Vagina (tissue), 2 donors: ENCODE measurements around the gene UROC1. TPM values are rescaled to one million over a fixed set of nuclear protein-coding genes. Genes with fewer than 3 reads are reported as not detected.
A peak's percentile ranks its signal among the peaks of the same experiment; 100 is the strongest.

ENCODE experiments used
- DNase-seq, 2 donors: peaks; one replicate each; pipeline ENCODE4 v3.0.0-alpha.2; 2017; ENCODE audit errors: extremely low spot score in 2 of 2
- H3K27ac ChIP-seq: fragments of 200-600 bp; sonication (generic); one replicate; pipeline ENCODE4 v1.5.1; 2019
- H3K27me3 ChIP-seq: fragments of 200-600 bp; sonication (generic); one replicate; pipeline ENCODE4 v1.5.1; 2019
- H3K36me3 ChIP-seq, 2 donors: fragments of 200-600 bp; sonication (generic); one replicate each; pipeline ENCODE4 v1.5.1; 2017 to 2019
- H3K4me1 ChIP-seq: fragments of 200-600 bp; sonication (generic); one replicate; pipeline ENCODE4 v1.5.1; 2019
- H3K4me3 ChIP-seq, 2 donors: fragments of 200-600 bp; sonication (generic); 1 replicate in 1 of 2; 2 replicates in 1 of 2; pipeline ENCODE4 v1.5.1; 2016 to 2019
- H3K9me3 ChIP-seq: fragments of 200-600 bp; sonication (generic); one replicate; pipeline ENCODE4 v1.5.1; 2019
- POLR2A ChIP-seq, 2 donors: fragments of 450-650 bp; IDR thresholded peaks; one replicate each; pipeline ENCODE4 v1.6.1; 2017; ENCODE audit warnings: antibody characterized with exemption in 2 of 2, mild to moderate bottlenecking in 2 of 2, moderate library complexity in 2 of 2
- POLR2AphosphoS5 ChIP-seq, 2 donors: sonication (generic); formaldehyde crosslinking; IDR thresholded peaks; one replicate each; pipeline ENCODE4 v1.9.0; 2017; ENCODE audit warnings: antibody characterized with exemption in 2 of 2, mild to moderate bottlenecking in 2 of 2, low read depth in 1 of 2; ENCODE audit not compliant: insufficient read depth in 1 of 2
- intact Hi-C: fragments of 100-400 bp; cut with DNase I; formaldehyde crosslinking; loops from one replicate; pipeline ENCODE4 v1.15.1; 2023
- total RNA-seq: library from RNA; depleted of rRNA; stranded (reverse); fragments of >200 nt; gene quantifications from one replicate; pipeline ENCODE4 v1.2.3, GENCODE V29; 2016
- TF ChIP-seq, protein P1 (sequence below), 3 experiments: fragments of 450-650 bp in 2 of 3; fragments of 200-600 bp in 1 of 3; sonication (generic) in 1 of 3; IDR thresholded peaks; one replicate each; pipeline ENCODE4 v1.5.1; 2017 to 2019; ENCODE audit warnings: antibody characterized with exemption in 3 of 3, mild to moderate bottlenecking in 2 of 3, moderate library complexity in 2 of 3

The UROC1 gene
- total RNA-seq, 1 donor from 2014 or later, result not detected

- intact Hi-C loops, result no loop called here
- no peak for DNase-seq
- H3K9me3 ChIP-seq, result no peaks in the 10 kb centered on the region
- no peaks in the 10 kb centered on the region for H3K36me3 ChIP-seq
- H3K27ac ChIP-seq, result no peak overlapping the region
- no peak overlapping the region for H3K4me3 ChIP-seq
- TF ChIP-seq POLR2AphosphoS5 (IDR thresholded peaks at IDR 0.05; ENCODE audit: insufficient read depth in 1 of 2, low read depth in 1 of 2), result no peak
- TF ChIP-seq POLR2A (IDR thresholded peaks at IDR 0.05), result no peak
- TF ChIP-seq, protein P1, sequence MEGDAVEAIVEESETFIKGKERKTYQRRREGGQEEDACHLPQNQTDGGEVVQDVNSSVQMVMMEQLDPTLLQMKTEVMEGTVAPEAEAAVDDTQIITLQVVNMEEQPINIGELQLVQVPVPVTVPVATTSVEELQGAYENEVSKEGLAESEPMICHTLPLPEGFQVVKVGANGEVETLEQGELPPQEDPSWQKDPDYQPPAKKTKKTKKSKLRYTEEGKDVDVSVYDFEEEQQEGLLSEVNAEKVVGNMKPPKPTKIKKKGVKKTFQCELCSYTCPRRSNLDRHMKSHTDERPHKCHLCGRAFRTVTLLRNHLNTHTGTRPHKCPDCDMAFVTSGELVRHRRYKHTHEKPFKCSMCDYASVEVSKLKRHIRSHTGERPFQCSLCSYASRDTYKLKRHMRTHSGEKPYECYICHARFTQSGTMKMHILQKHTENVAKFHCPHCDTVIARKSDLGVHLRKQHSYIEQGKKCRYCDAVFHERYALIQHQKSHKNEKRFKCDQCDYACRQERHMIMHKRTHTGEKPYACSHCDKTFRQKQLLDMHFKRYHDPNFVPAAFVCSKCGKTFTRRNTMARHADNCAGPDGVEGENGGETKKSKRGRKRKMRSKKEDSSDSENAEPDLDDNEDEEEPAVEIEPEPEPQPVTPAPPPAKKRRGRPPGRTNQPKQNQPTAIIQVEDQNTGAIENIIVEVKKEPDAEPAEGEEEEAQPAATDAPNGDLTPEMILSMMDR (IDR thresholded peaks at IDR 0.05), result no peak
- H3K4me1 ChIP-seq, result no peaks in the 10 kb centered on the region
- no peaks in the 10 kb centered on the region for H3K27me3 ChIP-seq
These were observed 26.0 kb upstream of the UROC1 start for GRCh38 chr3:126543457-126544061.

- Histone ChIP-seq H3K27ac (no peak overlapping the region), H3K4me3 (no peak overlapping the region), H3K9me3 (no peaks in the 10 kb centered on the region), H3K27me3 (no peaks in the 10 kb centered on the region), H3K36me3 (no peaks in the 10 kb centered on the region), H3K4me1 (no peaks in the 10 kb centered on the region)
- no peak for DNase-seq
- TF ChIP-seq POLR2A (IDR thresholded peaks at IDR 0.05) (no peak), POLR2AphosphoS5 (IDR thresholded peaks at IDR 0.05; ENCODE audit: insufficient read depth in 1 of 2, low read depth in 1 of 2) (no peak)
- TF ChIP-seq, protein P1 (IDR thresholded peaks at IDR 0.05), result no peak
- intact Hi-C loops, result no loop called here
These were observed 25.0 kb upstream of the UROC1 start for GRCh38 chr3:126542340-126543241.

DNA sequence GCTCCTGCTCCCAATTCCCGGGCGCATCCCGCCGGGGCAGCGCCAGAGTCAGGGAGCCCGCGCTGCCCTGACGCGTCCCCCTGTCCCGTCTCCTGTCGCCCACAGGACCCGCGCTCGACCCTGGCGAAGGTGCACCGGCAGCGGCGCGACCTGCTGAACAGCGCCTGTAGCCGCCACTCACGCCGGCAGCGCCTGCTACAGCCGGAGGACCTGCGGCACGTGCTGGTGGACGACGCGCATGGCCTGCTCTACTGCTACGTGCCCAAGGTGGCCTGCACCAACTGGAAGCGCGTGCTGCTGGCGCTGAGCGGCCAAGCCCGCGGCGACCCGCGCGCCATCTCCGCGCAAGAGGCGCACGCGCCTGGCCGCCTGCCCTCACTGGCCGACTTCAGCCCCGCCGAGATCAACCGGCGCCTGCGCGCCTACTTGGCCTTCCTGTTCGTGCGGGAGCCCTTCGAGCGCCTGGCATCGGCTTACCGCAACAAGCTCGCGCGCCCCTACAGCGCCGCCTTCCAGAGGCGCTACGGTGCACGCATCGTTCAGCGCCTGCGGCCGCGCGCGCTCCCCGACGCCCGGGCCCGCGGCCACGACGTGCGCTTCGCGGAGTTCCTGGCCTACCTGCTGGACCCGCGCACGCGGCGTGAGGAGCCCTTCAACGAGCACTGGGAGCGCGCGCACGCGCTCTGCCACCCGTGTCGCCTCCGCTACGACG lies 24.2 kb upstream of the UROC1 start:
- TF ChIP-seq POLR2AphosphoS5 (IDR thresholded peaks at IDR 0.05; ENCODE audit: insufficient read depth in 1 of 2, low read depth in 1 of 2), result no peak
- no peak for TF ChIP-seq POLR2A (IDR thresholded peaks at IDR 0.05)
- TF ChIP-seq, protein P1 (IDR thresholded peaks at IDR 0.05), result no peak
- intact Hi-C loops, result no loop called here
- no peaks in the 10 kb centered on the region for H3K27me3 ChIP-seq
- no peaks in the 10 kb centered on the region for H3K36me3 ChIP-seq
- no peak overlapping the region for H3K27ac ChIP-seq
- no peaks in the 10 kb centered on the region for H3K4me1 ChIP-seq
- peak in 1 of 2 donors; percentile 81 for DNase-seq
- H3K9me3 ChIP-seq, result no peaks in the 10 kb centered on the region
- H3K4me3 ChIP-seq, result no peak overlapping the region

GRCh38 chr3:126540951-126541627 lies 23.5 kb upstream of the UROC1 start:
- no peak for DNase-seq
- no peak overlapping the region for H3K4me3 ChIP-seq
- intact Hi-C loops, result no loop called here
- H3K27ac ChIP-seq, result no peak overlapping the region
- no peaks in the 10 kb centered on the region for H3K4me1 ChIP-seq
- H3K9me3 ChIP-seq, result no peaks in the 10 kb centered on the region
- no peaks in the 10 kb centered on the region for H3K27me3 ChIP-seq
- H3K36me3 ChIP-seq, result no peaks in the 10 kb centered on the region
- TF ChIP-seq POLR2AphosphoS5 (IDR thresholded peaks at IDR 0.05; ENCODE audit: insufficient read depth in 1 of 2, low read depth in 1 of 2) (no peak), POLR2A (IDR thresholded peaks at IDR 0.05) (no peak)
- TF ChIP-seq, protein P1 (IDR thresholded peaks at IDR 0.05), result no peak
